ENCODE data around the gene HIKESHI.
"Not testable (repeated sequence)": the region's sequence is repeated elsewhere in the genome, so short reads cannot be mapped to it uniquely, and the experiment has no call there.

The HIKESHI gene

GRCh38 chr11:86287468-86287796, 14.6 kb upstream of the HIKESHI start:
- TF ChIP-seq, protein P1, sequence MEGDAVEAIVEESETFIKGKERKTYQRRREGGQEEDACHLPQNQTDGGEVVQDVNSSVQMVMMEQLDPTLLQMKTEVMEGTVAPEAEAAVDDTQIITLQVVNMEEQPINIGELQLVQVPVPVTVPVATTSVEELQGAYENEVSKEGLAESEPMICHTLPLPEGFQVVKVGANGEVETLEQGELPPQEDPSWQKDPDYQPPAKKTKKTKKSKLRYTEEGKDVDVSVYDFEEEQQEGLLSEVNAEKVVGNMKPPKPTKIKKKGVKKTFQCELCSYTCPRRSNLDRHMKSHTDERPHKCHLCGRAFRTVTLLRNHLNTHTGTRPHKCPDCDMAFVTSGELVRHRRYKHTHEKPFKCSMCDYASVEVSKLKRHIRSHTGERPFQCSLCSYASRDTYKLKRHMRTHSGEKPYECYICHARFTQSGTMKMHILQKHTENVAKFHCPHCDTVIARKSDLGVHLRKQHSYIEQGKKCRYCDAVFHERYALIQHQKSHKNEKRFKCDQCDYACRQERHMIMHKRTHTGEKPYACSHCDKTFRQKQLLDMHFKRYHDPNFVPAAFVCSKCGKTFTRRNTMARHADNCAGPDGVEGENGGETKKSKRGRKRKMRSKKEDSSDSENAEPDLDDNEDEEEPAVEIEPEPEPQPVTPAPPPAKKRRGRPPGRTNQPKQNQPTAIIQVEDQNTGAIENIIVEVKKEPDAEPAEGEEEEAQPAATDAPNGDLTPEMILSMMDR (IDR thresholded peaks at IDR 0.05): no peak
- peaks cover 4 to 14% (median 11%) of the 10 kb centered on the region in 3 donors for H3K36me3 ChIP-seq
- no peaks in the 10 kb centered on the region for H3K4me1 ChIP-seq
- intact Hi-C loops (cut with DNase I; ENCODE audit: low total_unique reads): no loop called here
- no peak overlapping the region for H3K27ac ChIP-seq
- H3K4me3 ChIP-seq: no peak overlapping the region
- DNase-seq: no peak
- H3K9me3 ChIP-seq: no peaks in the 10 kb centered on the region
- H3K27me3 ChIP-seq: no peaks in the 10 kb centered on the region

DNA sequence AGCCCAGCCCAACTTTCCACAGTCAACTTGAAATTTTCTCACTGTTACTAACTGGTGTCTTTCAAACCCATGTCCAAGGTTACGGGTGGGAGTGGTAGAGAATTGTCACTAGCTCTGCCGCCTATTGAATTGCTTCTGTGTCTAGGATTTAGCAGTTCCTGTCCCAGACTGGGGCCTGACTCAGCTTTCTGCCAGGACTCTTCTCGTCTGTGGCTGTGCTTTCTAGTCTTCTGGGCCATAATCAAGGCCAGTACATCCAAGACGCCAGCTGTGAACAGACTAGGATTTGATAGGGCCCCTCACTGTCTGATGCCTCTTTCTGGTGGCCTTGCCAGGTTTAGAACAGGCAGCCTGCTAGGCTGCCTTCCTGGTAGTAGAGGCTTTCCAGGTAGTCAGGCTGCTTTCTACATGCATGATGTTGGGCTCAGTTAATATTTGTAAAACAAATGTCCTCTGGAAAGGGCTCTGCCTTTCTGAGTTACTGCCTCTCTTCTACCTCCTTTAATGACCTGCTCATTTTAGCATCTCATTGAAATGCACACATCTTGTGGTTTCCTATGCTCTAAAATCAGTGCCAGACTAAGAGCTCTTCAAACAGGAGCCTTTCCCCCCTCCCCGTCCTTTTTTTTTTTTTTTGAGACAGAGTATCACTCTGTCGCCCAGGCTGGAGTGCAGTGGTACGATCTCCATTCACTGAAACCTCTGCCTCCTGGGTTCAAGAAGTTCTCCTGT, 13.1 kb upstream of the HIKESHI start:
- peaks cover 4 to 12% (median 9%) of the 10 kb centered on the region in 3 donors for H3K36me3 ChIP-seq
- no peak overlapping the region for H3K27ac ChIP-seq
- no peak for DNase-seq
- TF ChIP-seq, protein P1 (IDR thresholded peaks at IDR 0.05): no peak
- intact Hi-C loops (cut with DNase I; ENCODE audit: low total_unique reads): no loop called here
- H3K9me3 ChIP-seq: no peaks in the 10 kb centered on the region
- no peaks in the 10 kb centered on the region for H3K27me3 ChIP-seq
- no peaks in the 10 kb centered on the region for H3K4me1 ChIP-seq
- H3K4me3 ChIP-seq: no peak overlapping the region

DNA sequence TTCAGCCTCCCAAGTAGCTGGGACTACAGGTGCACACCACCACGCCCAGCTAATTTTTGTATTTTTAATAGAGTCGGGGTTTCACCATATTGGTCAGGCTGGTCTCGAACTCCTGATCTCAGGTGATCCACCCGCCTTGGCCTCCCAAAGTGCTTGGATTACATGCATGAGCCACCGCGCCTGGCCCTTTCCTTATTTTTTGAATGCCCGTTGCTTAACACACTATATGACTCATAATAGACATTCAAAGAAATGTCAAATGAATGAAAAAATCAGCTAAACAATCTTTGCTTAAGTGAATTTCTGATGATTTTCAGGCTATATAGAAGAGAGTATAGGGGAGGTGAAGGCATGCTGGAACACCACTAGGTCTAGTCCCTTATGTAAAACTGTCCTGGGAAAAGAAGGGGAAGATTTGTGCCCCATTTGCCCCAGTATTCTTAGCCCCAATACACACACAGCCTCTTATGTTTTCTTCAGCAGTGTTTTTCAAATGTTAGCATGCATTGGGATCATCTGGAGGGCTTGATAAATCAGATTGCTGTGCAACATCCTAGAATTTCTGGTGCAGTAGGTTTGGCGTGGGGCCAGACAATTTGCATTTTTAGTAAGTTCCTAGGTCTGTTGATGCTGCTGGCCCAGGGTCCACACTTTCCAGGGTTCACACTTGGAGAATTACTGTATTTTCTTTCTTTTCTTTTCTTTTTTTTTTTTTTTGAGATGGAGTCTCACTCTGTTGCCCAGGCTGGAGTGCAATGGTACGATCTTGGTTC, 12.3 kb upstream of the HIKESHI start:
- H3K9me3 ChIP-seq, H3K36me3 ChIP-seq, H3K27ac ChIP-seq, H3K4me3 ChIP-seq, H3K4me1 ChIP-seq, DNase-seq, H3K27me3 ChIP-seq: not testable (repeated sequence)
- intact Hi-C loops (cut with DNase I; ENCODE audit: low total_unique reads): loop anchor here (10.0 kb wide), 1 partner anchor 435 kb away; the partner anchor contains the start of gene CCDC83

DNA sequence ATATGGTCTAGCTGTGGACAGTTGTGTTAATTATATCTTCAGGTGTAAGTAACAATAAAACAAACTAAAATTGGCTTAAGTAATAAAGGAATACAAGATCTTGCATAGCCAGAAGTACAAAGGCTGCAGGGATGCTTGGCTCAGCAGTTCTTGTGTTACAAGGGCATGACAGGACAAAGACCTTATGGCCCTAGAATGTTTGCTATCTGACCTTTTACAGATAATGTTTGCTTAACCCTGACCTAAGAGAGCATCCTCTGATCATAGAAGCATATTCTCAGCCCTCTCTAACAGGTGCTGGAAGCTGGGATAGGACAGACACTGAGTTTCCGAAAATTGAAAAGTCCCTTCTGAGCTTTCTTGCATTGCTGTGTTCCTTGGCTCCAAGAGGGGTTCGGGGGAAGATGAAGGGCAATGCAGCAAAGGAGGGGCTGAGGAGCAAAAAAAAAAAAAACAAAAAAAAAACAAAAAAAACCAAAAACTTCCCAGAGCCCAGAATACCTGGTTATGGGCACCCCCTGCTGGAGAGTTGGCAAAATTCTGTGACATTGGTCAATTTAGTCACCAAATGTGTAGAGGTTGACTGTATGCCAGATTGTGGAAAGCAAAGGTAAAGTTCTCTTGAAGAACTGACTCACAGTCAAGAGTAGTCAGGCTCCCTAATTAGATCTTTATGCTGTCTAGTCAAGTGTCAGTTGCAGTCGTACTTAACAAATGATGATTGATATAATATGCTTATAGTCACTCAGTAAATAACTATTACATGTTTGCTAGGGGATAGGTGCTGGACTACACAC, 10.4 kb upstream of the HIKESHI start:
- no peak overlapping the region for H3K4me3 ChIP-seq

GRCh38 chr11:86292912-86293616, 9.0 kb upstream of the HIKESHI start:
- TF ChIP-seq, protein P1 (IDR thresholded peaks at IDR 0.05): no peak
- Histone ChIP-seq H3K4me3 (no peak overlapping the region), H3K27me3 (no peaks in the 10 kb centered on the region), H3K9me3 (no peaks in the 10 kb centered on the region), H3K27ac (no peak overlapping the region), H3K36me3 (no peaks in the 10 kb centered on the region), H3K4me1 (no peaks in the 10 kb centered on the region)
- intact Hi-C loops (cut with DNase I; ENCODE audit: low total_unique reads): loop anchor here (10.0 kb wide), 1 partner anchor 438 kb away; the partner anchor contains the start of gene CCDC83
- no peak for DNase-seq

More for the DNA sequence above, 10.4 kb upstream of the HIKESHI start:
- no peak for DNase-seq
- Histone ChIP-seq H3K9me3 (no peaks in the 10 kb centered on the region), H3K27ac (no peak overlapping the region), H3K27me3 (no peaks in the 10 kb centered on the region), H3K4me1 (no peaks in the 10 kb centered on the region), H3K36me3 (no peaks in the 10 kb centered on the region)
- TF ChIP-seq, protein P1 (IDR thresholded peaks at IDR 0.05): peak; percentile 51 to 53
- intact Hi-C loops (cut with DNase I; ENCODE audit: low total_unique reads): loop anchor here (10.0 kb wide), 1 partner anchor 437 kb away; the partner anchor contains the start of gene CCDC83

Data from tibial artery (tissue), 4 donors.